C4-2B (cell line): ENCODE measurements around the gene SLC34A1.
"Not testable (repeated sequence)": the region's sequence is repeated elsewhere in the genome, so short reads cannot be mapped to it uniquely, and the experiment has no call there.

ENCODE experiments used
- H3K27ac ChIP-seq: fragments of 450-650 bp; 2 replicates; pipeline ENCODE4 v1.5.1; 2017
- CTCF ChIP-seq: fragments of 450-650 bp; conservative IDR thresholded peaks from 2 replicates; pipeline ENCODE4 v1.5.1; 2017; ENCODE audit warnings: mild to moderate bottlenecking
- ZFX ChIP-seq: fragments of 450-650 bp; IDR thresholded peaks from 2 replicates; pipeline ENCODE4 v1.6.1; 2017

Gene SLC34A1

GRCh38 chr5:177371120-177372033 lies 12.9 kb upstream of the SLC34A1 start:
- peak overlapping the region; percentile 84 for H3K27ac ChIP-seq
- no peak for TF ChIP-seq CTCF
- TF ChIP-seq ZFX = no peak

DNA sequence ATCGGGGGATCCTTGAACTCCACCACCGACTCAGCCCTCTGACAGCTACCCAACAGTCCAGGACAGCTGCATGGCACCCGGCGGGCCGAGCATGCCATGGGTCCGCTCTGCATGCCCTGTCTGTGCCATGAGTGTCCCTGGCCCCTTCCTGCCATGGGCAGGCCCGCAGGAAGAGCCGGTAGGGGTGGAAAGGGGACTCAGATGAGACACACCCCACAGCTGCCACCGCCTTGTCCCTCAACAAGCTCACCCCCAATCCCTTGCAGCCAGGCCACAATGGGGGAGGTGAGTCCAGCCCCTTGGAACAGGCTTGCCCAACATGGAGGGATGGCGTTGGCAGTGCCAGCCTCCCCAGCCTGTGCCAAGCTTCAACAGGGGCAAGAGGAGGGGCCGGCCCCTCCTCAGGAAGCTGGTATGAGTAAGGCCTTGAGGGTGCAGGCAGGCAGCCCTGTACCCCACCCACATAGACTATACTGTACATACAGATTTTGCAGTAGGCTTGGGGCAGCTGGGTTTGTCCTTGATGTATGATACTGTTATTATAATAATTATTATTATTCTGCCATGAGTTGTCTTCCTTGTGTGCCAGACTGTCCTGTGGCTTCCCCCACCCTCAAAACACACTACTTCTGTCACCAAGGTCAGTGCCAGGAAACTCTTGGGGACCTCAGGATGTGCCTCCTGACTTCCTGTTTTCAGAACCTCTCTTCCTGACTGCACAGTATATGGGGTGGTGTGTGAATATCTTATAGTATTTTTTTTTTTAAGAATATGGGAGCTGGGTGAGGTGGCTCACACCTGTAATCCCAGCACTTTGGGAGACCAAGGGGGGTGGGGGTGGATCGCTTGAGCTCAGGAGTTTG lies 12.0 kb upstream of the SLC34A1 start:
- TF ChIP-seq ZFX = no peak
- TF ChIP-seq CTCF = no peak
- H3K27ac ChIP-seq = no peak overlapping the region; the same call in 1 of the 2 replicates

- TF ChIP-seq CTCF (no peak), ZFX (no peak)
Measured at GRCh38 chr5:177372910-177373309, 11.3 kb upstream of the SLC34A1 start.

DNA sequence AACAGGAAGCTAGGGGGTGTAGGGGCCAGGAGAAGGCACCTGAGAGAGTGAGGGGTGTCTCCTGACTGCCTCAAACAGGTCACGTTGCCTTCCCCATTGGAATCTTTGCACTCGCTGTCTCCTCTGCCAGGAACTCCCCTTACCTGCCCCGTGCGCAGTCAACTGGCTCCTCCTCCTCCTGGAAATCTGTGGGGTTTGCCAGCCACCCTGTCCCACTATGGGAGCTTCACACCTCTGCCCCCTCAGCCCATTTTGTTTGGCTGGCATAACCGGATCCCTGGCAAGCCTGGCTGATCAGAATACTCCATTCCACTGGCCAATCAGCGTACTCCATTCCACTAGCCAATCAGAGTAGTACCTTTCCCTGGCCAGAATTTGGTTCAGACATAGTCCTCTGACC lies 10.4 kb upstream of the SLC34A1 start:
- no peak for TF ChIP-seq CTCF
- TF ChIP-seq ZFX = no peak
- no peak overlapping the region for H3K27ac ChIP-seq

More at GRCh38 chr5:177372910-177373309, 11.3 kb upstream of the SLC34A1 start:
- no peak overlapping the region for H3K27ac ChIP-seq

- H3K27ac ChIP-seq = no peak overlapping the region
- no peak for TF ChIP-seq CTCF
- no peak for TF ChIP-seq ZFX
Measured at GRCh38 chr5:177374211-177374610, 10.0 kb upstream of the SLC34A1 start.

DNA sequence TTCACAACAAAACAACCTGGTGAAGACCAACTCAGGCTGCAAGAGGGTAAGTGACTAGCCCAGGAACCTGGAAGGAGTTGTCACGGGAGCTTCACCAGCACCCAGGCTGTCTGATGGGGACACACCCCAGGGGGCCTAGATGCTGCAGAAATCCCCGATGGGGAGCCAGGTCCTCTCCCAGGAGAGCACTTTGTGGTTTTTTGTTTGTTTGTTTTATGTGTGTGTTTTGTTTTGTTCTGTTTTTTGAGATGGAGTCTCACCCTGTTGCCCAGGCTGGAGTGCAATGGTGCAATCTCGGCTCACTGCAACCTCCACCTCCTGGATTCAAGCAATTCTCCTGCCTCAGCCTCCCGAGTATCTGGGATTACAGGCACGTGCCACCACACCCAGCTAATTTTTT lies 8.7 kb upstream of the SLC34A1 start:
- not testable (repeated sequence) for H3K27ac ChIP-seq

- TF ChIP-seq CTCF = no peak
- TF ChIP-seq ZFX = no peak
- H3K27ac ChIP-seq = no peak overlapping the region
Measured at GRCh38 chr5:177376107-177376506, 8.1 kb upstream of the SLC34A1 start.
